RPMI7951 (cell line): ENCODE data around the gene COMT. TPM values are rescaled to one million over a fixed set of nuclear protein-coding genes. Genes with fewer than 3 reads are reported as not detected.
"Not testable (repeated sequence)": the region's sequence is repeated elsewhere in the genome, so short reads cannot be mapped to it uniquely, and the experiment has no call there.

Source experiments
- DNase-seq: peaks from one replicate; pipeline ENCODE4 v3.0.0-alpha.2; 2012; ENCODE audit warnings: low read depth
- total RNA-seq: library from RNA; depleted of rRNA; stranded (reverse); fragments of >200 nt; shearing (Covaris generic); gene quantifications from 2 replicates; pipeline ENCODE4 v1.2.3, GENCODE V29; 2014

Gene COMT
- total RNA-seq, 1 experiment from 2014 or later: 125 TPM

GRCh38 chr22:19907902-19908301, 33.7 kb upstream of the COMT start:
- not testable (repeated sequence) for DNase-seq

GRCh38 chr22:19909350-19910179, 32.0 kb upstream of the COMT start:
- DNase-seq: peak; percentile 65

- DNase-seq: no peak
Observed at GRCh38 chr22:19910180-19910744, 31.3 kb upstream of the COMT start.

- DNase-seq: no peak
Observed at GRCh38 chr22:19911540-19912270, 29.9 kb upstream of the COMT start.

DNA sequence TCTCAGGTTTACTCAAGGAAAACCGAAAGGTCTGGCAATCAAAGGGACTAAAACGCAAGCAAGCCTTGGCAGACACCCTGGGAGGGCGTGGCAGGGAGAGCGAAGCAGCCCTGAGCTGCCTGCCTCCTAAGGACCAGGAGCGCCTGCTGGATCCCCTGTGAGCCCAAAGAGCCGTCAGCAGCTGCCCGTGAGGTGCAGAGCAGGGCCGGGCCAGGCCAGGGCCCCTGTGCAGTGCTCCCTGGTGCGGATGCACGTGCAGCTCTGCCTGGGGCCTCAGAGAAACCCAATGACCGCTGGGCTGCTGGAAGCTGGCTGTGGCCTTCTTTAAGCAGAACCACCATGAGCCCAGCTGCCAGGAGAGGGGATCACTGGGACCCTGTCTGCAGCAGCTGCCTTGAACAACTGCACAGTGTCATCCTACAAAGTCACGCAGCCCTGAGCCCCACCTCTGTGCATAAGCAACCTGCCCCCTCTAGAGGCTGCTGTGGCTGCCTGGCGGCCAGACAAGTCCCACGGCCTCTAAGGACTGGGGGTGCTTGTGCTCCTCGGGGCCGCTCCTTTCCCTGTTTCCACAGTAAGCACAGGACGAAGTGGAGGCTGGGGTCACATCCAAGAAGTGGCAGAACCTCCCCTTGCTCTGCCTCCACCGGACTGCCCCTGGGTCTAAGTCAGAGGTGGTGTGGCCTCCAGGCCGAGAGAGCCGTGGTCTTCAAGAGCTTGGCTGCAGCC, 29.1 kb upstream of the COMT start:
- no peak for DNase-seq

DNA sequence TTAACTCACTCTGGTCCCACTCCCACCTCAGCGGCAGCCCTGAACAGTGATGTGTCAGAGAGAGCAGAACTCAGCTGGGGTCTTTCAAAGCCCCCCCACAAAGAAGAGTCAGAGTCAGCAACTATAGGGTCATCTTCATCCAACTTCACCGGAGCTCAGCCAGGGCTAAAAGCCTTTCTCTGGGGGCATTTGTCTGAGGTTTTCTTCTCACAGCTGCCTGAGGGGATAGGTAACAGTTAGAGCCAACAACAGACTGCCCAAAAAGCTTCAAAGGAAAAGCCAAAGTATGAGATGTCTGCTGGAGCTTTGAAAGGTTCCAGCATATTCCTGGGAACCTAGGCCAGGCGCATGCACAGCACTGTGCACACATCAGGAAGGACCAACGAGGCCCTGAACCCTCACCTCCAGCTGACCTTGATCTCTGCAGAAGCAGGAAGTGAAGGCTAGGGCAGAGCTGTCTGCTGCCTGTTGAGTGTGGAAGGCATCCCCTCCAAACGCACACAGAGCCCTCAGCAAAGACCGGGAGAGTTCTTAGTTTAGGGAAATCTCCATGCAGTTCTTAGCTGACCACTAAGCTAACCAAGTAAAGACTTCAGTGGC, 28.1 kb upstream of the COMT start:
- DNase-seq: no peak

DNA sequence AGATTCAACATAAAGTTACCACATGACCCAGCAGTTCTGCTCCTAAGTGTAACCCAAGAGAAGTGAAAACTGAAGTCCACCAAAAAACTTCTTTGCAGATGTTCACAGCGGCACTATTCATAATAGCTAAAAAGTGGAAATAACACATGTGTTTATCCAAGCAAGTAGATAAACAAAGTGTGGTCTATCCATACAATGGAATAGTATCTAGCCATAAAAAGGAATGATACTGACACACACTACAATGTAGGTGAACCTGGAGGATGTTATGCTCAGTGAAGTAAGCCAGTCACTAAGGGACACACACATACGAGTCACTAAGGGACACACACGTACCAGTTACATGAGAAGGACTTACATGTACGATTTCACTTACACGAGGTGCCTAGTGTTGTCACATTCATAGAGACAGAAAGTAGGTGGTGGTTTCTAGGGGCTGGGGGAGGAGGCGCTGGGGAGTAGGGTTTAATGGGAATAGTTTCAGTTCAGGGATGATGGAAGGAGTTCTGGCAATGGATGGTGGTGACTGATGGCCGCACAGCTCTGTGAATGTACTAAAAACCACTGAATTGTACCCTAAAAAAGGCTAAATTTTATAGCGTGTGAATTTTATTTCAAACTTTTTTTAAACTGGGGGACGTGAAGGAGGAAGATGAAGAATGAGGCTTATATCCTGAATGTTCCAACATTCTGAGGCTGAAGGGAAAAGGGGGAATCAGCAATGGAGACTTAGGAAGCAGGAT, 27.2 kb upstream of the COMT start:
- no peak for DNase-seq

GRCh38 chr22:19915287-19915954, 26.2 kb upstream of the COMT start:
- DNase-seq: no peak

DNA sequence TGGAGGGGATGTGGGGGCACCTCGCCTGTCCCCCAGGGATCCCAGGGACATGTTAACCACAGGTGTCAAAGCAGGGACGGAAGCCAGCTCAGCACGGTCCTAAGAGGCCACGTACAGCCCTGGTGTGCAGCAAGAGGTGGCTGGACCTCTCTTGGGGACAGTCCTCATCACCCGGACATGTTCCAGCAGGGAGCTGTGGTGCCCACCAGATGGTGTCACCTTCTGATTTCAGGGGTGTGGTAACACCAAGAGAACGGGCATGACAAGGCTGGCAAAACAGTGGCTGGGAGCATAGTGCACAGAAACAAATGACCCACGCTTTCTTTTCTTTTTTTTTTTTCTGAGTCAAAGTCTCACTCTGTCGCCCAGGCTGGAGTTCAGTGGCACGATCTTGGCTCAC, 25.6 kb upstream of the COMT start:
- no peak for DNase-seq

GRCh38 chr22:19916941-19917340, 24.6 kb upstream of the COMT start:
- no peak for DNase-seq

DNA sequence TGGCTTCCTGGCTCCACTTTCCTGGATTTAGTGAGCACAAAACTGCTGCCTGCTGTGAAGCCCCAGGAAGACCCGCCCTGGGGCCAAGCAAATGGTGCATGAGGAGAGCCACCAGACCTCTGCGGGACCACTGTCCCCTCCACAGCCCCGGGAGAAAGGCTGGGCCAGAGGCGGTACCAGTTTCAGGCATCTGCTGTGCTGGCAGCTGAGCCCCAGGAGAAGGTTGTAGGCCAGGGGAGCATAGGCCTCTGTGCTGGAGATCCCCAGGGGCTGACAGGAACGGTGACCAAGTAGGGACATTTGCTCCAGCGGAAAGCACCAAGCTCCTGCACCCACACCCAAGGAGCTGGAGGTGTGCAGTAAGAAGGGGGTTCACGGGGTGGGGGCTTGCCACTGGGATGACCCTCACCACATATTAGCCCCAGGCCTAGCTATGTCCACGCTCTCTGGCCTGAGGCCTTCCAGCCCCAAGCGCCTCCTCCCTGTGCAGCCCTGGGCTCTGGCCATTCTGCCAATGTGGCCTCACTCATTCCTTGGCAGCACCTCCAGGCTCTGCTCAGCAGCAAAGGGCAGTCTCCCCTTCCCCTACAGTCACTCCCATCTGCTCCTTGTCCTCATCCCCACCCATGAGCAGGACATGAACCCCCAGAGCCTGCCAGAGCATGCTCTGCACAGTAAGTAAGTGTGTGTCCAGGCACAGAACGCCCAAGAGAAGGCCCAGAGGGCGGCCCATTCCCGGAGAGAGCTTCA, 24.0 kb upstream of the COMT start:
- no peak for DNase-seq

GRCh38 chr22:19918332-19919106, 23.1 kb upstream of the COMT start:
- no peak for DNase-seq

- DNase-seq: no peak
Observed at GRCh38 chr22:19919701-19920363, 21.7 kb upstream of the COMT start.

GRCh38 chr22:19921544-19922081, 20.0 kb upstream of the COMT start:
- DNase-seq: no peak

GRCh38 chr22:19923914-19924513, 17.6 kb upstream of the COMT start:
- DNase-seq: no peak

DNA sequence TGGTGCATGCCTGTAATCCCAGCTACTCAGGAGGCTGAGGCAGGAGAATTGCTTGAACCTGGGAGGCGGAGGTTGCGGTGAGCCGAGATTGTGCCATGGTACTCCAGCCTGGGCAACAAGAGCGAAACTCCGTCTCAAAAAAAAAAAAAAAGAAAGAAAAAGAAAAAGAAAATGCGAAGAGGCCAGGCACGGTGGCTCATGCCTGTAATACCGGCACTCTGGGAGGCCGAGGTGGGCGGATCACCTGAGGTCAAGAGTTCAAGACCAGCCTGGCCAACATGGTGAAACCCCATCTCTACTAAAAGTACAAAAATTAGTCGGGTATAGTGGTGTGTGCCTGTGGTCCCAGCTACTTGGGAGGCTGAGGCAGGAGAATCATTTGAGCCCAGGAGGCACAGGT, 15.5 kb upstream of the COMT start:
- DNase-seq: not testable (repeated sequence)

GRCh38 chr22:19927696-19928095, 13.9 kb upstream of the COMT start:
- DNase-seq: no peak

DNA sequence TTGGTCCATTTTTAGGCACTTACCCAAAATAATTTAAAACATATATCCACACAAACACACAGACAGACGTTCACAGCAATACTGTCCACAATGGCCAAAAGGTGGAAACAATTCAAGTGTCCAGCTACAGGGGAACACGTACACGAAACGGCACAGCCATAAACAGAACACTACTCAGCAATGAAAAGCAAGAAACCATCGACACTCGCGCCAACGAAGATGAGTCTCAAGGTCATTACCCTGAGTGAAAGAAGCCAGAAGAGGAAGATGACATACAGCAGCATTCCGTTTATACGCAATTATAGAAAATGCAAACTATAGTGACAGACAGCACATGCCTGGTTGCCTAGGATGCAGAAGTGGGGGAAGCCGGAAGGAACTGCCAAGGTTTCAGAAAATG, 13.4 kb upstream of the COMT start:
- DNase-seq: no peak
